IPS-11a (cell line): ENCODE measurements around the gene ART5.
"Not testable (repeated sequence)": the region's sequence is repeated elsewhere in the genome, so short reads cannot be mapped to it uniquely, and the experiment has no call there.

Experiments used
- H3K4me3 ChIP-seq: one replicate; pipeline ENCODE4 v1.5.1; 2013; ENCODE audit warnings: low read depth, low read length, control low read depth

Gene ART5

DNA sequence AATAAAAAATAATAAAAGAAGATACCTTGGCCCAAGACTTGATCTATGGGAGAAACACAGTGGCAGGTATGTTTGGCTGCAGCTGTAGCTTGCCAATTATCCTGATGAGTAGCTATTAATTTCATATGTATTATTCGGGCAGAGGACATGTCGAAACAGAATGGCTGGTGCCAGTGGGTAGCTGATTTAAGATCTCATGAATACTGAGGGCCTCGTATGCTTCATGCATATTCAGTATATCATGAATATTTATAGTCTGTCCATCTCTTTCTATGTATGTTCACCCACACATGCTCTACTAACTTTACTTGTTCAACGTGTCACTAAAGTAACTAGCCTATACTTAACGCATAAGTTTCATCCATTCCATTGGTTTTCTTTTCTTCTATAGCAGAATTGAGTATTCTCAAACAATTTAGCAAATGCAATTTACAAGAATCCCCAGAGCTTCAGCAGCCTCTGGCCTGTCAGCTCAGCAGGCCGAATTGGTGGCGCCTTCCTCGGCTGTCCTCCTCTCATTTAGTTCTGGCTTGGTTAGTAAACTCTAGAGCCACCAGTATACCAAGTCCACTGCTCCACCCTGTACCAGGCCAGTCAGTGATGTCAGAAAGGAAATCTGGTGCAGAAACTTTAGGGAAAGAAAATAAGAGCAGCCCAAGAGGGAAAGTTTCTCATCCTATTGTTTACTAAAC lies 17.9 kb downstream of the ART5 start:
- no peak overlapping the region for H3K4me3 ChIP-seq

DNA sequence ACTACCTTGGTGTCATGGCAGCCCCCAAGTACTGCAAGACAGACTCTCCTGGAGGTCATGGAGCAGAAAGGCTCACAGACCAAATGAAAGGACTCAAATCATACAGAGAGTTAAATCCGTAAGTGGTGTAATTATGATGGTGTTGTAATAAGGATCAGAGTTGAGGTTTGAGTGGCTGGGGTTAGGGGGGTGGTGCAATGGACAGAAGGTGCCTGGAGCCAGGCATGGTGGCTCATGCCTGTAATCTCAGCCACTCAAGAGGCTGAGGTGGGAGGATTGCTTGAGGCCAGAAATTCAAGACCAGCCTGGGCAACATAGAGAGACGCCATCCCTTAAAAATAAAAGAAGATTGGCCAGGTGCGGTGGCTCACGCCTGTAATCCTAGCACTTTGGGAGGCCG lies 18.7 kb downstream of the ART5 start:
- H3K4me3 ChIP-seq: no peak overlapping the region

GRCh38 chr11:3622521-3622920 lies 19.3 kb downstream of the ART5 start:
- H3K4me3 ChIP-seq: no peak overlapping the region

GRCh38 chr11:3617990-3618389 lies 23.8 kb downstream of the ART5 start:
- H3K4me3 ChIP-seq: no peak overlapping the region

GRCh38 chr11:3616721-3617460 lies 24.9 kb downstream of the ART5 start:
- H3K4me3 ChIP-seq: no peak overlapping the region

DNA sequence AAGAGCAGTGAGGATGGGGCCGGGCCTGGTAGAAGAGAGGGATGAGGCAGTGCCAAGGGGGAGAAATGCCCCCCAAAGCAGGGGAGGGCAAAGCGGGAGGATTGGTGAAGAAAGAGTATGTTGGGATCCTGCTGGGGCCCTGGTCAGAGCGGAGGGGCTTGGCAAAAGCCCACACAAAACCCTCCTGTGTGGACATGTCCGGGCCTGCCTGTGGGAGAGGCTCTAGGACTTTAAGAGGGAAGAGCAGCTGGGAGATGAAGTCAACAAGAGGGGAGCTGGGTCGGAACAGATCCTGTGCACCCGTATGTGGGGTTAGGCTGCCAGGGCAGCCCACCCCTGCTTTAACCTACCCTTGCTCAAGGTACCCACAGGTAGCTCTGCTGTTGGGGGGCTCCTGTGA lies 25.8 kb downstream of the ART5 start:
- no peak overlapping the region for H3K4me3 ChIP-seq

GRCh38 chr11:3614742-3615171 lies 27.0 kb downstream of the ART5 start:
- no peak overlapping the region for H3K4me3 ChIP-seq

- no peak overlapping the region for H3K4me3 ChIP-seq
Measured at GRCh38 chr11:3613998-3614741, 27.6 kb downstream of the ART5 start.

- no peak overlapping the region for H3K4me3 ChIP-seq
Measured at GRCh38 chr11:3611976-3612678, 29.7 kb downstream of the ART5 start.

GRCh38 chr11:3610846-3611245 lies 30.9 kb downstream of the ART5 start:
- no peak overlapping the region for H3K4me3 ChIP-seq

GRCh38 chr11:3609416-3610265 lies 32.2 kb downstream of the ART5 start:
- H3K4me3 ChIP-seq: no peak overlapping the region

DNA sequence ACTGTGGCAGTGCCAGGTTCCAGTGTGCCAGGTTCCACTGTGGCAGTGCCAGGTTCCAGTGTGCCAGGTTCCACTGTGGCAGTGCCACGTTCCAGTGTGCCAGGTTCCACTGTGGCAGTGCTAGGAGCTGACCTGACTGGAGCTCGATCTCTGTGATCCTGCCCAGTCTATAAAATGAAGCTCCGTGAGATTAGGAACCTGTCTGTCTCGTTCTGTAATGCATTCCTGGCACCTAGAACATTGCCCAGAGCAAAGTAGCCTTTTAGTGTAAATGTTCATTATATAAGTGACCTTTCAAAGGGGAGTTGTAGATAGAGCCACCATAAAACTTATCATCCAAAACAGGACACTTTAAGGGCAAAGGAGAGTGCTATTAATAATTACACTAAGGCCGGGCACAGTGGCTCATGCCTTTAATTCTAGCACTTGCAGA lies 36.0 kb downstream of the ART5 start:
- no peak overlapping the region for H3K4me3 ChIP-seq

DNA sequence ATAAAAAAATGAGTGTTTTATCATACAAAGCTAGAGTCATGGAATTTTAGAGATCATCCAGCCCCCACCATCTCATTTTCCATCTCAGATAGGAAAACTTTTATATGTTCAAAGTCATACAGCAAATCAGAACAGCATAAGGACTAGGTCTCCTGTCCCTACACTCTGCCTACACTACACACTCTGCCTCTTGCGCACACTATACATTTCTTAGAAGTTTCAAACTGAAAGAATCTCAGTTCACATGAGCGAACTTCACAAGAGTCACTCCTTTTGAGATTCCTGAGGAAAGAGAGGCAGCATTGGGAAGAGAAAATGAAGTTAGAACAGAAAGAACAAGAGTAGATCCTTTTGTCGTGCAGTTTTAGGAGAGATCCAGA lies 36.5 kb downstream of the ART5 start:
- H3K4me3 ChIP-seq: no peak overlapping the region

GRCh38 chr11:3604167-3604566 lies 37.6 kb downstream of the ART5 start:
- H3K4me3 ChIP-seq: no peak overlapping the region

- H3K4me3 ChIP-seq: not testable (repeated sequence)
Measured at GRCh38 chr11:3600201-3600600, 41.6 kb downstream of the ART5 start.

- H3K4me3 ChIP-seq: not testable (repeated sequence)
Measured at GRCh38 chr11:3597743-3598142, 44.0 kb downstream of the ART5 start.

DNA sequence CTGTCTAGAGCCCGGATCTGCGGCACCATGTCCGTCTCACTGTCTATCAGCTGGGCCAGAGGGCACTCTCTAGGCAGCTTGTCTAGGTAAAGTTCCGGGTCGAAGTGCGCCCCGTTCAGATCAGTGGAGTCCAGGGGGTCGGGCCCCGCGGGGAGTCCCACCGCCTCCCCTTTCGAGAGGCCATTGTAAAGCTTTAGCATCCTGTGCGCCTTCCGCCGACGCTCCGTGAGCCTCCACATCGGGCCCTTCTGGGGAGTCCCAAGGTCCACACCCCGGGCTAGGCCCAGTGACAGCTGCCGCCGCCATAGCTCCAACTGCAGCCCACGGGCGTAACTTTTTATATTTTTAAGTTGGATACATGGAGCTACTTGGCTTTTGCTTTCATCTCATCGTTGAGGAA lies 50.5 kb downstream of the ART5 start:
- not testable (repeated sequence) for H3K4me3 ChIP-seq

DNA sequence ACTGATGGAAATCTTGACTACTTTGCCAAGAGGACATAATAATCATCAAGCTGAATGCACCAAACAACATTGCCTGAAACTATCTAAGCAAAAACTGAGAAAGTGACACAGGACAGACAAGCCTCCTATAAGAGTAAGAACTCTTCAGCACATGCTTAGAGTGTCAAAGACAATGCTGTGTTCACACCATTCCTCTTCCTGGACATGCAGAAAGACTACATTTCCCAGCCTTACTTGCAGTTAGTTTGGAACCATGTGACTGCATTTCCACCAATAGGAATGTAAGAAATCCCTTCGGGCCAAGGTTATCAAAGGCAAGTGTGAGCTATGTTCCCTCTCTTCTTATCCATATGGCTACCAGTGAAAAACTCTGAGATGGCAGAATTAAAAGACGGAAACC lies 51.6 kb downstream of the ART5 start:
- not testable (repeated sequence) for H3K4me3 ChIP-seq

GRCh38 chr11:3588776-3589175 lies 53.0 kb downstream of the ART5 start:
- H3K4me3 ChIP-seq: not testable (repeated sequence)
